Neural cell (in vitro differentiated cells): ENCODE results near the gene ZBTB11. TPM values are rescaled to one million over a fixed set of nuclear protein-coding genes. Genes with fewer than 3 reads are reported as not detected.

Source experiments
- H2AFZ ChIP-seq: fragments of 200-600, 300-800 bp; sonication (generic), shearing (Covaris generic); 2 replicates; pipeline ENCODE4 v1.6.0; 2014; ENCODE audit warnings: low read depth, mild to moderate bottlenecking, antibody characterized with exemption, low read length, moderate library complexity
- H3F3A ChIP-seq: fragments of 200-600 bp; shearing (Covaris generic); 2 replicates; pipeline ENCODE4 v1.6.1; 2016; ENCODE audit warnings: mild to moderate bottlenecking, moderate library complexity, mixed read lengths, antibody characterized with exemption, low read length; ENCODE audit not compliant: insufficient read depth, poor library complexity, severe bottlenecking
- H3K27ac ChIP-seq: fragments of 200-600, 300-800 bp; sonication (generic), shearing (Covaris generic); 2 replicates; pipeline ENCODE4 v1.5.1; 2014; ENCODE audit warnings: mild to moderate bottlenecking, low read length, moderate library complexity
- H3K27me3 ChIP-seq: fragments of 300-800, 200-600 bp; sonication (generic), shearing (Covaris generic); 2 replicates; pipeline ENCODE4 v1.6.0; 2014; ENCODE audit warnings: mild to moderate bottlenecking, low read depth, low read length, moderate library complexity; ENCODE audit not compliant: insufficient read depth
- H3K36me3 ChIP-seq: fragments of 300-800, 200-600 bp; sonication (generic), shearing (Covaris generic); 2 replicates; pipeline ENCODE4 v1.5.1; 2014; ENCODE audit warnings: mild to moderate bottlenecking, antibody characterized with exemption, low read length, moderate library complexity; ENCODE audit not compliant: insufficient read depth
- H3K4me2 ChIP-seq: fragments of 300-800, 200-600 bp; sonication (generic), shearing (Covaris generic); 2 replicates; pipeline ENCODE4 v1.6.0; 2014; ENCODE audit warnings: mild to moderate bottlenecking, low read length
- H3K4me3 ChIP-seq: fragments of 300-800, 200-600 bp; sonication (generic), shearing (Covaris generic); 2 replicates; pipeline ENCODE4 v1.5.1; 2014; ENCODE audit warnings: mild to moderate bottlenecking, low read length, moderate library complexity
- H3K79me2 ChIP-seq: fragments of 200-600 bp; shearing (Covaris generic); replicated peaks from 2 replicates; pipeline ENCODE4 v1.6.0; 2014; ENCODE audit warnings: mild to moderate bottlenecking, low read length, moderate library complexity; ENCODE audit not compliant: insufficient read depth
- H3K9ac ChIP-seq: fragments of 300-800, 200-600 bp; sonication (generic), shearing (Covaris generic); 2 replicates; pipeline ENCODE4 v1.6.1; 2016; ENCODE audit warnings: mild to moderate bottlenecking, low read length, mixed read lengths
- H3K9me2 ChIP-seq: fragments of 200-600 bp; shearing (Covaris generic); 2 replicates; pipeline ENCODE4 v1.6.1; 2016; ENCODE audit warnings: mild to moderate bottlenecking, low read length, mixed read lengths; ENCODE audit not compliant: insufficient read depth
- H3K9me3 ChIP-seq: fragments of 200-600, 300-800 bp; sonication (generic), shearing (Covaris generic); 2 replicates; pipeline ENCODE4 v1.6.1; 2016; ENCODE audit warnings: mild to moderate bottlenecking, mixed run types, low read length, moderate library complexity, mixed read lengths
- H4K20me1 ChIP-seq: fragments of 200-600 bp; shearing (Covaris generic); 2 replicates; pipeline ENCODE4 v1.6.1; 2016; ENCODE audit warnings: mild to moderate bottlenecking, mixed run types; ENCODE audit not compliant: insufficient read depth
- CTCF ChIP-seq: fragments of 450-650 bp; IDR thresholded peaks from 2 replicates; pipeline ENCODE4 v1.5.1; 2014; ENCODE audit warnings: antibody characterized with exemption, mild to moderate bottlenecking, moderate library complexity; ENCODE audit not compliant: poor library complexity, severe bottlenecking
- EP300 ChIP-seq: fragments of 450-650 bp; conservative IDR thresholded peaks from 2 replicates; pipeline ENCODE4 v1.6.1; 2014; ENCODE audit warnings: antibody characterized with exemption, mild to moderate bottlenecking, moderate library complexity; ENCODE audit not compliant: poor library complexity, severe bottlenecking
- EZH2 ChIP-seq: fragments of 200-600, 300-800 bp; shearing (Covaris generic), sonication (generic); IDR thresholded peaks from 2 replicates; pipeline ENCODE4 v1.6.1; 2014; ENCODE audit warnings: antibody characterized with exemption, low read length, borderline replicate concordance, mild to moderate bottlenecking; ENCODE audit not compliant: insufficient read depth, poor library complexity, severe bottlenecking
- MXI1 ChIP-seq: fragments of 450-650 bp; conservative IDR thresholded peaks from 2 replicates; pipeline ENCODE4 v1.6.1; 2014; ENCODE audit warnings: antibody characterized with exemption, mild to moderate bottlenecking; ENCODE audit not compliant: poor library complexity, severe bottlenecking
- POLR2AphosphoS5 ChIP-seq: IDR thresholded peaks from 2 replicates; pipeline ENCODE4 v1.6.1; 2012
- RAD21 ChIP-seq: fragments of 450-650 bp; conservative IDR thresholded peaks from 2 replicates; pipeline ENCODE4 v1.6.1; 2014; ENCODE audit warnings: antibody characterized with exemption, mild to moderate bottlenecking, moderate library complexity
- REST ChIP-seq: IDR thresholded peaks from 2 replicates; pipeline ENCODE4 v1.6.1; 2012; ENCODE audit warnings: borderline replicate concordance
- SMC3 ChIP-seq: fragments of 450-650 bp; conservative IDR thresholded peaks from 2 replicates; pipeline ENCODE4 v1.6.1; 2014; ENCODE audit warnings: antibody characterized with exemption, mild to moderate bottlenecking, moderate library complexity; ENCODE audit not compliant: poor library complexity
- TAF1 ChIP-seq: IDR thresholded peaks from 2 replicates; pipeline ENCODE4 v1.6.1; 2012; ENCODE audit warnings: low read depth
- polyA plus RNA-seq: library from polyadenylated mRNA; depleted of rRNA; stranded (reverse); fragments of >200 nt; gene quantifications from 2 replicates; pipeline ENCODE4 v1.2.3, GENCODE V29; 2014
- small RNA-seq, 3 experiments: library from RNA; depleted of rRNA; stranded (forward); fragments of <200 nt; gene quantifications; one replicate each; pipeline ENCODE3, GENCODE V24; 2012

ZBTB11 gene
- polyA plus RNA-seq, 1 donor from 2014 or later, result 23.5 TPM

GRCh38 chr3:101603184-101603583, 73.7 kb downstream of the ZBTB11 start:
- Histone ChIP-seq H3K4me3 (no peak overlapping the region), H3F3A (no peaks in the 10 kb centered on the region), H3K27ac (no peak overlapping the region), H2AFZ (no peak overlapping the region), H3K4me2 (no peak overlapping the region), H4K20me1 (no peaks in the 10 kb centered on the region), H3K9me3 (no peaks in the 10 kb centered on the region), H3K36me3 (no peaks in the 10 kb centered on the region), H3K9me2 (no peaks in the 10 kb centered on the region), H3K27me3 (no peaks in the 10 kb centered on the region), H3K79me2 (no peaks in the 10 kb centered on the region), H3K9ac (no peak overlapping the region)
- TF ChIP-seq TAF1, result no peak
- no peak for TF ChIP-seq EZH2
- no peak for TF ChIP-seq CTCF
- TF ChIP-seq EP300, result no peak
- no peak for TF ChIP-seq RAD21
- no peak for TF ChIP-seq SMC3
- TF ChIP-seq REST, result no peak
- no peak for TF ChIP-seq MXI1
- TF ChIP-seq POLR2AphosphoS5, result no peak

- H3K79me2 ChIP-seq, result no peaks in the 10 kb centered on the region
- no peaks in the 10 kb centered on the region for H4K20me1 ChIP-seq
- H3K27ac ChIP-seq, result no peak overlapping the region
- no peak overlapping the region for H3K9ac ChIP-seq
- H2AFZ ChIP-seq, result no peak overlapping the region
- no peaks in the 10 kb centered on the region for H3K9me3 ChIP-seq
- H3K4me2 ChIP-seq, result no peak overlapping the region
- H3F3A ChIP-seq, result no peaks in the 10 kb centered on the region
- H3K9me2 ChIP-seq, result no peaks in the 10 kb centered on the region
- H3K4me3 ChIP-seq, result no peak overlapping the region
- H3K36me3 ChIP-seq, result no peaks in the 10 kb centered on the region
- no peaks in the 10 kb centered on the region for H3K27me3 ChIP-seq
- TF ChIP-seq EZH2, result no peak
- TF ChIP-seq REST, result no peak
Observed at GRCh38 chr3:101602731-101603130, 74.2 kb downstream of the ZBTB11 start.

Small RNA genes within 50 kb of the gene (small RNA-seq; reads per million reads assigned to genes)
- gene RF00019, result 0 to 1.2 (median 0) reads per million in 3 experiments
- gene RNU6-1256P, result 0 reads per million in 3 experiments
- gene RNY1P12, result 10.1 to 16.1 (median 10.3) reads per million in 3 experiments

Other genes with a start within 250 kb of the ZBTB11 start
- 264 and 273 TPM in 2 replicates for gene SENP7, start 163.9 kb downstream of the ZBTB11 start, polyA plus RNA-seq
- 42.1 and 44.5 TPM in 2 replicates for gene TRMT10C, start 115.3 kb downstream of the ZBTB11 start, polyA plus RNA-seq
- gene PCNP, start 103.0 kb downstream of the ZBTB11 start, polyA plus RNA-seq, result 210 and 280 TPM in 2 replicates
- 2,626 and 2,767 TPM in 2 replicates for gene RPL24, start 9.6 kb upstream of the ZBTB11 start, polyA plus RNA-seq
- gene CEP97, start 47.5 kb upstream of the ZBTB11 start, polyA plus RNA-seq, result 45.2 and 52.9 TPM in 2 replicates
- gene NXPE3, start 102.1 kb upstream of the ZBTB11 start, polyA plus RNA-seq, result 6.6 and 7.9 TPM in 2 replicates
- gene NFKBIZ, start 172.4 kb upstream of the ZBTB11 start, polyA plus RNA-seq, result 0.84 and 1.8 TPM in 2 replicates